ENCODE measurements around the gene RASSF5.
"Not testable (repeated sequence)": the region's sequence is repeated elsewhere in the genome, so short reads cannot be mapped to it uniquely, and the experiment has no call there.

Gene RASSF5

DNA sequence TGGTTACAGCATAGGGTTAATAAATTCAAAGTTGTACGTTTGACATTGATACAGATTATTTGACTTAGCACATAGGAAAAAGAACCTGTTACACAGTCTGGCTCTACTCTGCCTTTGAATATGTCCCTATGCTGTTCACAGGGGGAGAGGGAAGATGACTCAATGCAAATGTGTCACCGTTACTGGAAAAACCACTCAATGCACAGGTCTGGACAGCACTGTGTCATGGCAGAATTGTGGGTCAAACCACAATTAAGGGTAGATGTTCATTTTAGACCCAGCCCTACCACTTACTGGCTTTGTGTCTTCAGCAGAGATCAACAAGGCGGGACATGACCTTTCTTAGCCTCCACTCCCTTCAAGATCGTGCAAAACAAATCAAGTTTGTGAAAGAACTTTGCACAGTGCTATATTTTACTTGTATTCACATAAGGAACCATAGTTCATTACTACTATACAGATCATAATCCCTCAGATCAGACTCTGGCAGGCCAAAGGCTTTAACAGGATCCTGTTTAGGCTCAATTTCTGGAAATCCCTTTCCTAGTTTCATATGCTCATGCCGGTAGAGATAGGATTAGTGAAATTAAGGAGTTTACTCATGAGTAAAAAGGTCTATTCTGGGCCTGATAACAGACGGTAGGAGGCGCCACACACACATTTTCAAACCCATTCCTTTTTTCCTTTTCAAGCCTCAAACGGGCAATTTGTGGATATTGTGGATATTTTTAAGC lies 82.9 kb downstream of the RASSF5 start:
- DNase-seq = no peak

DNA sequence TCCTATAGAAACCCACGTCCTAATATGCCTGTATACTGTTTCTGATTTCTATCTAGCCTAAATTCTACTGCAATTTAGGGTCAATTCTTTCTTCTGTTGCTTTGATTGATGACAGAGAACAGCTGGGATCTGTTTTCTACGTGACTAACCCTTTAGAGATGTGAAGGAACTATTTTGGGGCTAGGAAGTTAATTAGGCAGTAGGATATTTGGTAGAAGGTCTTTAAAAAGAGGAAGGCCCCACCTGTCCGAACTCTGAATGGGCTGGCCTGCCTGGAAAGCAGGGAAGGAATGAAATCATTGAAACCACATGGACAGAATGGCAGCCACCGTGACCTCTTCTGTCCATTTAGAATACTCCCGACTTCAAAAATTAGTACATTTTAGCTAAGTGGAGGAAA lies 83.9 kb downstream of the RASSF5 start:
- no peak for DNase-seq

DNA sequence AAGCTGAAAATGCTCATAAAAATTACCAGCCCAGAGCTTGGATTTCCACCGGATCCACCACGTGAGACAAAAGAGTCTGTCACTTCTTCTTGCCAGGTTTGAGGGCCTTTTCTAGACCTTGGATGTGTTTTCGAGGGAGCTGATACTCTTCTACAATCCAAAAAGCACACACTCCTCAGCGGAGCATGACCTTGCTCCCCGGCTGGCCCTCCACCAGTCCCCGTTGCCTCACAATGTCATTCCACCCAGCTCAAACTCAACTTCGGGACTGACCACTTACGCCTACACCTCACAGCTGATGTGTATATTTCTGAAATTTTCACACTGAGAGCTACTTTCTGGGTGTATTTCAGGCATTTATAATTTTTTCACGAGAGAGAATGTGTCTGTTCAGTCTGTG lies 84.4 kb downstream of the RASSF5 start:
- DNase-seq = no peak

DNA sequence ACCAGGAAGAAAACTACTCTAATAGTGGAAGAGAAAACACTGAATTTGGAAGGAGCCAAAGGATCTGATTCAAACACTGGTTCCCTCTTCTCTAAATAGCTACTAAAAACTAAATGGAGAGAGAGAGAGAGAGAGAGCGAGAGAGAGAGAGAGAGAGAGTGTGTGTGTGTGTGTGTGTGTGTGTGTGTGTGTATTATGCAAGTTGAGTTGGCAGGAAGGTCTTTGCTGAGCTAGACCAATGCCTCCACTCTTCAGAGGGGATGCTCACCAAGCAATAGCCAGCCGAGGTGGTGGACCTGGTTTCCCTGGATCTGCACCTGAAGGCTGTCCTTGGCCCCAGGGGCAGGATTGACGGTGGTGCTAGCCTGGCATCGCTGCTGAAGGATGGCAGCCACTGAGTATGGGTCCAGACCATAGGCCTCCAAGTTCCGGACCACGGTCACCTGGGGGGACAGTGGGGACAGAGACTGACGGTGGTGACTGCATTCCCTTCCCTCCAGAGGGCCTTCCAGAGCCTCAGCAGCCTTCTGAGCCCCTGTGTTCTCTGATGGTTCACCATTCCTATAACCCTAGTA lies 86.1 kb downstream of the RASSF5 start:
- DNase-seq = no peak

DNA sequence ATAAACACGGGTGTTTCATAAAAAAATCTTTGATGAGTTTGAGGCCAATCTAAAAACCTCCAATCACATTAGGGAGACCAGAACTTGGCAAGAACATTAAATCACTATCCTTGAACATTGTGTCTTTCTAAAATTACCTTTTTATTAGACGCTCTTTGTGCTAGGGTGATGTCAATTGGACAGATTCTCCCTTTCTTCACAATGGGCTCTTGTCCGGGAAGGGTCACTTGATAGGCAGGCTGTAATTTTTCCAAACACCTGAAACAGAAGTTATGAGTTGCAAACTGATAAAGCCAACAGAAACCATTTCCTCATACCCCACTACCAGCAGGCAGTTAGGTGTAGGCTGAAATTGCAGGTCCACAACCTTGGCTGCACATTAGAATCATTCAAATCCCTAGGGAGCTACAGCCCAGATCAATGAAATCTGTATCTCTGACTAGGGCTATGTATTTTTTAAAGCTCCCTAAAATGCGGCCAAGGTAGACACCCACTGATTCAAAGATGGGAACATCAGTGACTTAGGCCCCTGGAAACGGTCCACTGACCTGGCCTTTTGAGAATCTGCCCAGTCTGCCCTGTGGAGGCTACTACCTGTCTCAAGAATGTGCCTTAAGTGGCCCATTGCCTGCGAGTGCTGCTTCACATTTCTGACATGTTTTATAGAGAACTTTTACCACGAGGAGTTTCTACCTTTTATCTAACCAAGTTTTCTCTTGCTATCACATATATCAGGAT lies 88.4 kb downstream of the RASSF5 start:
- DNase-seq = no peak

DNA sequence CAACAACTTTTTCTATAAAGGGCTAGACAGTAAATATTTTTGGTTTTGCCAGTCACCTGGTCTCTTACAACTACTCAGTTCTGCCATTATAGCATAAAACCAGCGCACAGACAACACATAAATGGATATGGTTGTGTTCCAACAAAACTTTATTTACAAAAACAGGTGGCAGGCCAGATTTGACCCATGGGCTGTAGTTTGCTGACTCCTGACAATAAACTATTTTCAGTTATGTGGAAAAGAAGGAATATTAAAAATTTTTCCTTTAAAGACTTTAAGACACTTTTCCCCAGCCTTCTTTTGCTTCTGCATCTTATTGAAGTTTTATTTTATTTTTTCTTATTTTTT lies 89.0 kb downstream of the RASSF5 start:
- no peak for DNase-seq

DNA sequence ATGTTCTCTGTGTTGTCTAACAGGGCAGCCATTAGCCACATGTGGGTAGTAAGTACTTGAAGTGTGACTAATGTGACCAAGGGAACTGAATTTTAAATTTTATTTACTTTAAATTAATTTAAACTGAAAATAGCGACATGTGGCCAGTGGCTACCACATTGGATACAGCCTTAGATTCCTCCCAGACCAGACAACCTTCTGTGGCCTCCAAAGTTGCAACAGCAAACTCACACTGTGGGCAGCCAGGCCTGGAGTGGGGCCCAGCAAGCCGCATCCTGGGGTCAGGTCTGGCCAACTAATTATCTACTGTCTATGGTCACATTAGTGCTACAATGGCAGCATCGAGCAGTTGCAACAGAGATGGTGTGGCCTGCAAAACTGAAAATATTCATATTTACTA lies 93.2 kb downstream of the RASSF5 start:
- DNase-seq = no peak

DNA sequence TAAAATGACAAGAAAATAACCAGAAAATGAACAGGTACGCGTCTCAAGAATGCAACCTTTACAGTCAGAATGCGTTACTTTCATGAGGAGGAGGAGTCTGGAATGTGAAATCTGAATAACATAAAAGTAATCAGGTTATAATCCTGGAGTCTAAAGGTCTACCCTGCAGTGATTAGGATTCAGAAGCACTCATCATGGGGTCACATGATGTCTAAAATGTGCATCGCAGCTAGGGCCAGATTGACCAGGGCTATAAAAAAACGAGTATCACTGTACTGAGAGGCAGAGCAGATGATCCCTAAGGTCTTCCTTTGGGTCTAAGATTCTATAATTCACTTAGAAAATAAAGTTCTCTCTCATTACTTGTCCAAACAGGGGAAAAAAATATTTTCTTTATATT lies 97.5 kb downstream of the RASSF5 start:
- DNase-seq = no peak

DNA sequence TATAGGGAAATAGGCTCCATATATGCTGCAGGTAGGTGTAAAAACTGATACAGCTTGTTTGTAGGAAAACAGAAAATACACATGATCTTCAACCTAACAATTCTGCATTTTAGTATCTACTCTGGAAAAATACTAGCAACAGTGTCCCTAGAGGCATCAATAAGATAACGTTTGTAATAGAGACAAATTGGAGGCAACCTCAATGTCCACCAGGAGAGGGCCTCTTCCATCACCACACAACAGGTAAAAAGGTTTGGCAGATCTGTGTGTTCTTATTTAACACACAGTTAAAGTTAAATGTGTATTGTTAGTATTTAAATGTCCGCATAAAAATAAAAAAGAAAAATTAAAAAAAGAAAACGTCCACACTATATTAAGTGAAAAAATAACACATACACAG lies 99.5 kb downstream of the RASSF5 start:
- DNase-seq = no peak

DNA sequence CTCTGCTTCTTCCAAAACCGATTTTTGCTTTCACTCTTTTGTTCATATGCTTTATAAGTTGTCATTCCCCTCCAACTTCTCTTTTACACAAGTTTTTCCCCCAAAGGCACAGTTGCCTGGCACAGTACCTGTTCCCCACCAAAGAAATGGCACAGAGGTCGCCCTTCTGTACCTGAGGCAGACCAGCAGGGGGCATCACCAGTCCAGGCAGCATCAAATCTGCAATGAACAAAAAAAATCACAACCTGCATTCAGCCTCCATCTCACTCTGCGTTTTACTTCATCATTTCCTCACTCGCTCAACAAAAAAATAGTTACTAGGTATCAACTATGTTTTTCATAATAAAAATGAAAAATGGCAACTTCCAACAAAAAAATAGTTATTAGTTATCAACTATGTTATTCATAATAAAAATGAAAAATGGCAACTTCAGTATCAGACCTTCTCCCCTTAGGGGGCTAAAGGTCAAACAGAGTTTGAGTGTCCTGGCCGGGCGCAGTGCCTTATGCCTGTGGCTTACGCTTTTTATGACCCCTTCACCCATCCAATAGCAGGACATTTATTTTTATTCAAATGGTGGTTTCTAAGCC lies 100.9 kb downstream of the RASSF5 start:
- DNase-seq = peak in 1 of 2 donors; percentile 39

DNA sequence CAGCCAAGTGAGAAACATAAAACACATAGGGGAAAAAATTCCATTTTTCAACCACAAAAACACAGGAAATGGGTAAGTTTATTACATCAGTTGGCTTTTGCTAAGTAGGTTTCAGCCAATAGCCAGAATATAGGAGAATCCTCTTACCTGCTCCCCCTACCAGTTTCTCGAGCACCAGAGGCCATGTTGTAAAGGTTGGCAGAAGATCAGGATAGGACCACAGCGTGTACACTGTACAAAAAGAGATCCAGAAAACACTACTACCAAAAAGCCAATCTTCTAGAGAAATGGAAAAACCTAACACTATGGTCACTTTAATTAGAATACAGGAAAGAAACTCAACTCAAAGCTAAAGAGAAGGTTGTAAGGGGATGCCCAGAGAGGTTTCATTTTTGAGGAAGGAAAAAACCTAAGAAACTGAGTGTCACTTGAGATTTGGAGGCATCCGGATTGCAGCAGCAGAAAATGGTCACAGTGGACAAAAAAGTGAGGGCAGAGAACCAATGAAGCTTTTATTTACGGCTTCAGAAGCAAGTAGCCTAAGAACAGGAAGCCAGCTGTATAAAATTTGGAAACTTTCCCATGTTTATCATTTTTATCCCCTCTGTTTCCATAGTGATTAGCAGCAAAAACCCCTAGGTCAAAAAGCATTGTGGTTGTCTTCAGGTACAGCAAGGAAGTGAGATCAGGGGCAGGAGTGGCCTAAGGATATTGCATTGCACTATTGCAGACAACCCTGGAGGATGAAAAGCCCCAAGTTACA lies 102.1 kb downstream of the RASSF5 start:
- DNase-seq = no peak

DNA sequence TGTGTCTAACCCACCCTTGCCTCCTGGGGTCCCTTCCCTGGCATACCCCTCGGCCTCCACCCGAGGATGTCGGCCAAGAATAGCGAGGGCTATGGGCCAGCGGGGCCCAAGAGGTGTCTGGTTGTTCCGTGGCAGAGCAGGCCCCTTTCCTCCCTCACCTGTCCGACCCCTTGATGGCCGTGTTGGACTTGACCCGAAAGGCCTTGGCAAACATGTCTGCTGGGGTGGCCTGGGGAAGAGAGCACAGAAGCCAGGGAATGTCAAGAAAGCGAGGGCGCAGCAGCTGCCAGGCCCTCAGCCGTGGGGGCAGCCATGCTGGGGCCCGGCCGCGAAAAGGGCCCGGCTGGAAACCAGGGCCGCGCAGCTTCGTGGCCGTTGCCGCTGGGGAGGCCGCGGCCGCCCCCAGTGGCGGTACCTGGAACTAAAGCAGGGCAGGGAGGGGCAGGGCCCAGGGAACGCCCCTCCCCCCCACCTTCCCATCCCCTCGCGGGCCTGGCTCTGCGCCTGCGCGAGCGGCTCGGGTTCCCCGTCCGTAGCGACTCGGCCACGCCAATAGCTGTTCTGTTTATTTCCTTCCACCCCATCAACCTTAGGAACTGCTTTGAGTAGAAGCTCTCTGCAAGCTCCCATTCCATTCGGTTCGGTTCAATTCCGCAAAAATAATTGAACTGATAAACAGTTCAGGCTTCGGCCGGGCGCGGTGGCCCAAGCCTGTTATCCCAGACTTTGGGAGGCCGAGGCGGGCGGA lies 105.0 kb downstream of the RASSF5 start, which contains the start of gene EIF2D:
EIF2D (minus strand) TSS at position 337 of the 748 bp plus-strand sequence; CDS start at position 214, 123 bp downstream.
- DNase-seq = peak; percentile 86 to 97

DNA sequence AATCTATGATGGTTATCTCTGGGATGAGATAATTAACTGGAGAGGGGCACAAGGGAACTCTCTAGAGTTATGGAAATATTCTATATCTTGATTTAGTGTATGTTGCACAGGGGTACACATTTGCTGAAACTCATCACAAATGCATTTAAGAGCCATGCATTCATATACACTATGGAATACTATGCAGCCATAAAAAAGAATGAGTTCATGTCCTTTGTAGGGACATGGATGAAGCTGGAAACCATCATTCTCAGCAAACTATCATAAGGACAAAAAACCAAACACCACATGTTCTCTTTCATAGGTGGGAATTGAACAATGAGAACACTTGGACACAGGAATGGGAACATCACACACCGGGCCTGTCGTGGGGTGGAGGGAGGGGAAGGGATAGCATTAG lies 119.1 kb downstream of the RASSF5 start:
- not testable (repeated sequence) for DNase-seq

DNA sequence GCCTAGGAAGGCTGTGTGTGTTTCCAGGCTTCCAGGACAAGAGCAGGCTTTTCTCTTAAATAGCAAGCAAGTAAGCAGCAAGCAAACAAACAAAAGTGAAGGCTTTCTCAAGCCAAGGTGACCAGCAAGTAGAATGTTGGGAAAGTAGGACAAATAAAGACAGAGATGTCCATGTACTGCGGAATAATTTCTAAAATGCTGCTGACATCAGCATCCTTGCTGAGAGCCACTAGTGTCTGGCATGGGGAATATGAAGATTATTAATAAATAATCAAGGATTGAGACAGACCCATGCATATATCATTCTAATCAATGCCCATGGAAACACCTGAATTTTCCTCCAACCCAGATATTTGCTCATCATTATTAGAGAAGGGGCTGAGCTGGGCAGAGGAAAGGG lies 121.6 kb downstream of the RASSF5 start:
- no peak for DNase-seq

DNA sequence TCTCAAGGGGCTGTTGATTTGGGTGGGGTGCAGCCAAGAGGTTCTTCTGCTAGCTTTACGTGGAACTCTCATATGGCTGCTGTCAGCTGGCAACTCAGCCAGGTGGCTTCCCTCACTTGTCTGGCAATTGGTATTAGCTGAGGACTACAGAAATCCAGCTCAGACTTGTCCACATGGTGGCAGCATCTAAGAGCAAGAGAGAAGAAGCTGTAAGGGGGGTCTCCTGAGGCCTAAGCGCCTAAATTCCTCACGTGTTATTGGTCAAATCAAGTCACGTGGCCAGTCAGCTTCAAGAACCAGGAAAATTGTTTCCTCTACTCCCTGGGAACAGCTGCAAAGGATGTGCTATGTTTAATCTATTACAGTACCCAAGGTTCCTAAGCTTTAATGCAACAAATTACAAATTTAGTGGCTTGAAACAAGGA lies 123.8 kb downstream of the RASSF5 start:
- peak; percentile 47 to 50 for DNase-seq

DNA sequence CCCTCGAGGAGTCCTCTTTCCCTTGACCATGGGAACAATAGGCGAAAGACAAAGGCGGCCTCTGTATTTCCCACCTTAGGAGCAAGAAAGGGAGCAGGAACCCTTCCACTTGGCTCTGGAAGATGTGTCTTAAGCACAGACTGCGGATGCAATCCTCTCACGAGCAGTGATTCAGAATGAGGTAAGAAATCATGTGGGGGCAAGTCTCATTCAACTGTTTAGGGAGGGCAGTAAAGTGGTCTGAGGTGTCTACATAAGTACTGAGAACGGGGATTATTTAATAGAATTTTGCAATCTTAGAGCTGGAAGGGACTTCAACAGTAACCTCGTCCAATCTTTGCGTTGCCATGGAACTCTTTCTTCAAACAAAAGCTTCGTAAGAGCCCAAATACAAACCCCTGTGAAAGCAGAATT lies 126.4 kb downstream of the RASSF5 start:
- DNase-seq = peak; percentile 48 to 81

DNA sequence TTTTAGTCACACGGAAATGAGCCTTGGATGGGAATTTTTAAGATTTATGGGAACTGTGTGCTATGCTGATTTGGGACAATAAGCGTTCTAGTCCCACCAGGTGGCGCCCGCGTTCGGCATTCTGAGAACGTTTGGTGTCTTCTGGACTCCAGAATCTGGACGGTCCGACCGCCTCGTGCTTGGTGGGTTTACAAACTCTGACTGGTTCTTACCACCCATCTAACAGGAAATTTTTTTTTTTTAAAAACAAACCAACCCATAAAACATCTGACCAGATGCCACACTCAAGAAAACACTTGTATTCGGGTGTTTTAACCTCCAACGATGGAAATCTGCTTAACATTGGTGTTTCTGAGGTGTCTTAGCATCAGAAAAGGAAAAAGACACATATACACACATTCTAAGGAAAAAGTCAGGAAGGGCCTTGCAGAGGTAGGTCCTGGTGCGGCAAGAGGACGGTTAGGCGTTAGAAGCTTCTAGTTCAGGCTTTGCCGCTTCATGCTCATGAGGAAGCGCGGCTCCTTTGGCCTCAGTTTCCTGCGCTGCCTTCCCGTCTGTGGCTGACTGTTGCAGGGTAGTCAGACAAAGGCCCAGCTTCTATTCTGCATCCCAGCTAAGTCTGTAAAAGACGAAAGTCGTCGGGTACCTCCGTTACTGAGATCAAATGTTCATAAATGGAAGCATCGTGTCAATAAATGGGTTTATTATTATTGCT lies 127.2 kb downstream of the RASSF5 start:
- DNase-seq = peak; percentile 95 to 99

DNA sequence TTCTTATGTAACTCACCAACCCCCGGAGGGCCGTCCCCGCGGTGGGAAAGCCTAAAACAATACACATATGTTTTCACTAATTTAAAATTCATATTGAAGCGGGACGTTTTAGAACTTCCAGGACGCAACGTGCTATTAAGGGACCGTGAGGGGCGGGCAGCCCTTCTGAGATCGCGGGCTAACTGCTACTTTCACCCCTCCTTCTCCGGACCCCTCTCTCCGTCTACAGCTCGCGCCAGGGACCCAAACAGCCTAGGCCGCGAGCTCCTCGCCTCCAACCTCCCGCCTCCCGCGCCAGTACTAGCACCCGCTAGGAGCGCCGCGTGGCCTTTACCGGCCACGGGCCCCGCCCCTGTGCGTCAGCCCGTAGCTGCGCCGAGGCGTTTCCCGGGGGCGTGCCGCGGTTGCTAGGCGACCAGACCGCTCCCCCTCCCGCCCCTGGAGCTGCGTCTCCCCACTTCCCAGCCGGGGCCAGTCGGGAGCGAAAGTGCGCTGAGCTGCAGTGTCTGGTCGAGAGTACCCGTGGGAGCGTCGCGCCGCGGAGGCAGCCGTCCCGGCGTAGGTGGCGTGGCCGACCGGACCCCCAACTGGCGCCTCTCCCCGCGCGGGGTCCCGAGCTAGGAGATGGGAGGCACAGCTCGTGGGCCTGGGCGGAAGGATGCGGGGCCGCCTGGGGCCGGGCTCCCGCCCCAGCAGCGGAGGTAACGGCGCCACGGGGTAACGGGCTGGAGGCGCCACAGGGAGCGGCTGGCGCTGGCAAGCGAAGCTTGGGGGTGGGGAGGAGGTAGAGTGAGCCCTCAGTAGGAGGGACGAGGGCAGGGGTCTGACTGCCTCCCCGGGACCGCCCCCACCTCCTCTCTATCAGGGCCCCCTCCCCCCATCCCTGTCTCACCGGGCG lies 128.0 kb downstream of the RASSF5 start, which contains the start of gene DYRK3:
DYRK3 (plus strand) TSS at position 457 of the 898 bp plus-strand sequence; CDS start at position 625, 168 bp downstream.
- peak; percentile 92 to 93 for DNase-seq

DNA sequence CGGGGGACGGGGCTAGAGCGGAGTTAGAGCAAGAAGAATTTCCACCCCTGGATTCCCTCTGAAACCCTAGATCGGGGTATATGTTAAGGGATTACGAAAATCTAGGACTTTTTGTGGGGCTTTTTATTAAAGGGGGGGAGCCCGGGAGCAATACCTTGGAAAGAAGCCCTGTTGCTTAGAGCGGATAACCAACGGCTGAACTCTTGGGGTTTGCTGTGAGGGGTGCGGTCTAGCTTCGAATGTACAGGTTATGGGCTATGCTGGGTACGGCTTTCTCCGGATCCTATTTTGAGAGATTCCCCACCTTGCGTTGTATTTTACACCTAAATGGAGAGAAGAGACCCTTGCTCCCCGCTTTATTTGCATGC lies 128.6 kb downstream of the RASSF5 start:
- DNase-seq = peak; percentile 17 to 56

DNA sequence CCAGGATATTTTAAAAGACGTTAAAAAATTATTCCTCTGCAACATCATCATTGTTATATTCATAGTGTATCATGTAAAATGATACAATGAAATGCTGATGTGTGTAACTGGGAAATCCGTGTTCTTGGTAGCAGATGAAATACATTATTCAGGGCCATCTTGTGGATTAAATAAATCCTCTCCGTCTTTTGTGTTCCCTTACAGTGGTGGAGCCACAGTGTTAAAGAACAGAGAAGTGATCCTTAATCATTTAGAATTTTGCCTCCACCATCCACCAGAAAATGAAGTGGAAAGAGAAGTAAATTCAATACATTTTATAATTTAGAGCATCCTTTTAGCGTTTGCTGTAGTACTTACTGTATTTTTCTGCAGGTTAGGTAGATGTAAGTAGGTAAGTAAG lies 129.3 kb downstream of the RASSF5 start:
- DNase-seq = no peak
